Natural killer cell treated with Interleukin-12 subunit alpha and Interleukin-12 subunit beta and Interleukin-15 and Interleukin-18, amount 100 ng/mL, for 72 hours (primary cell): ENCODE data around the gene AGMAT. TPM values are rescaled to one million over a fixed set of nuclear protein-coding genes. Genes with fewer than 3 reads are reported as not detected.

Source experiments
- ATAC-seq, 2 donors: fragments of 150-1000 bp; cut with Tn5 transposase in 1 of 2; sonication (Bioruptor Pico), chemical (Tn5 transposase) in 1 of 2; 2 replicates each; pipeline ENCODE4 v1.10.0; 2021
- DNase-seq: peaks from one replicate; pipeline ENCODE4 v3.0.0; 2022; ENCODE audit warnings: low spot score
- H3K27ac Mint-ChIP-seq, 2 donors: 1 replicate in 1 of 2; 2 replicates in 1 of 2; pipeline ENCODE4 v1.8.0; 2022; ENCODE audit warnings: mixed read lengths in 2 of 2, mild to moderate bottlenecking in 1 of 2, moderate library complexity in 1 of 2
- H3K27me3 Mint-ChIP-seq, 2 donors: 1 replicate in 1 of 2; 2 replicates in 1 of 2; pipeline ENCODE4 v1.8.0; 2022; ENCODE audit warnings: mixed read lengths in 2 of 2
- H3K36me3 Mint-ChIP-seq: one replicate; pipeline ENCODE4 v1.8.0; 2022; ENCODE audit warnings: mixed read lengths
- H3K4me1 Mint-ChIP-seq, 2 donors: 1 replicate in 1 of 2; 2 replicates in 1 of 2; pipeline ENCODE4 v1.8.0; 2022; ENCODE audit warnings: low read depth in 2 of 2, mixed read lengths in 2 of 2, mild to moderate bottlenecking in 1 of 2
- H3K4me3 Mint-ChIP-seq: one replicate; pipeline ENCODE4 v1.8.0; 2022; ENCODE audit warnings: mixed read lengths
- H3K9me3 Mint-ChIP-seq: 2 replicates; pipeline ENCODE4 v1.8.0; 2022; ENCODE audit warnings: mixed read lengths
- total RNA-seq, 2 donors: library from RNA; stranded (reverse); gene quantifications; one replicate each; pipeline ENCODE4 v1.2.3, GENCODE V29; 2022

The AGMAT gene
- total RNA-seq, 2 donors from 2014 or later, result 3.4 to 8.6 TPM

DNA sequence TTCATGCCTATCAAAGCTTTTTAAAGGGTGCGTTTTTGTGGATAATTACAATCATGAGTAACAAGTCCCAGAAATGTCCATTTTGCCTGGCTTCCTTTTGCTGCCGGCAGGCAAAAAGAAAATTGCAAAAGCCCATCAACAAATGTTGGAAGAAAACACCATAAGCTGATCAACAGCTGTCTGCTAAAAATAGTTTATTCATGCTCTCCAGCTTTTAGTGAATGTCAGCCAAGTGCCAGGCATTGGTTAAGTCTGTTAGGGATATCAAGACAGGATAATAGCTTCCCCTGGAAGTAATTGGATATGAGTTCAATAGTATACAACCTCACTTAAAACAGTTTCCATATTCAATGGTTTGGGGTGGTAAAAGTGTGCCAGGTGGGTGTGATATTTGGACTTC, 13.6 kb upstream of the AGMAT start:
- ATAC-seq, result no peak
- H3K4me3 Mint-ChIP-seq, result no peak overlapping the region

DNA sequence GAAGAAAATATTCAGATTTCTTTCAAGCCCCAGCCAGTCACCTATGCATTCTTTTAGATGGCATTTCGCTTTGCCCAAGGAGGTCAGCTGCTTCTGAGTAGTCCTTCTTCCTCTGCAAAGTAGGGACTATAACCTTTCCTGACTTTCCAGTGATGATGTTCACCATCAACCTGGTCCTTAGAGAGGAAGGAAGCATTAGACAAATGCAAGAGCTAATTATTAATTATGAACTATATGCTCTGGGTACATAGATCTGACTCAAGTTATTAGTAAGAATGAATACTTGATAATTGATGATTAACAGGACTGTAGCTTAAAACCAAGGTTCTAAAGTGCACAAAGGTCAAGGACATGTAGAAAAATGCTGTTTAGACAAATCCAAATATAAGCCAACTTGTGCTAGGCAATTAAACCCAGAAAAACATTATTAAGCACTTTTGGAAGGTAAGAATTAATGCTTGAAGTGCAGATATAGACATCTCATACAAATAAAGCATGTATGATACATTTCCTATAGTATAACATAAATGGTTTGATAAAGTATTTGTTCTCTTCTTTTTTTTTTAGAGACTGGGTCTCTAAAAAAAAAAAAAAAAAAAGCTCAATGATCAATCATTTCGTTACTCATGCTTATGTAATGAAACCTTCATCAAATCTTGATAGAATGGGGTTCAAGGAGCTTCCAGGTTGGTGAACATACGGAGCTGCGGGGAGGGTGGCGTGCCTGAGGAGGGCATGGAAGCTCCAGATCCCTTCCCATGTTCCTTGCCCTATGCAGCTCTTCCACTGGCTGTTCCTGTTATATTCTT, 11.2 kb upstream of the AGMAT start:
- H3K4me3 Mint-ChIP-seq, result no peak overlapping the region
- ATAC-seq (no peak), DNase-seq (no peak)
- no peaks in the 10 kb centered on the region for H3K4me1 Mint-ChIP-seq
- no peak overlapping the region for H3K27ac Mint-ChIP-seq
- no peaks in the 10 kb centered on the region for H3K9me3 Mint-ChIP-seq
- peaks cover 14 to 17% of the 10 kb centered on the region in 2 donors for H3K27me3 Mint-ChIP-seq
- H3K36me3 Mint-ChIP-seq, result no peaks in the 10 kb centered on the region

More for the DNA sequence above, 13.6 kb upstream of the AGMAT start:
- H3K36me3 Mint-ChIP-seq, result no peaks in the 10 kb centered on the region
- peaks cover 5 to 7% of the 10 kb centered on the region in 2 donors for H3K4me1 Mint-ChIP-seq
- no peak for DNase-seq
- no peak overlapping the region for H3K27ac Mint-ChIP-seq
- H3K9me3 Mint-ChIP-seq, result no peaks in the 10 kb centered on the region
- H3K27me3 Mint-ChIP-seq, result peaks cover 14 to 17% of the 10 kb centered on the region in 2 donors

DNA sequence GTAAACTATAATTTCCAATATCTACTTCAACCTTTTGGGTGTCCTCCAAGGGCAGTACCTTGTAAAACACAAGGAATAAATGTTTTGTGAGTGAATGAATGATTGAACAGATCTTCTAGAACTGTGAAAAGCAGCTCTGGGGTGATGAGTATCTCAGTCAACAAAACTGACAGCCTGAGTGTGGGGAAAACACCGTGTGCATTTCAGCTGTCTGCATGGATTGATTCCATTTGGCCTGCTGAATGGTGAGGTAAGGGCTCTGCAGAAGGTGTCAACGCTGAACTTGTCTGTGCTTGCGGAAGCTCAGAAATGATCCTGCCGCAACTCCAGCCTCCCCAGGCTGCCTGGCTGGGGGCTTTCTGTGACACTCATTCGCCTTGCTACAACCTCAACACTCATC, 7.4 kb upstream of the AGMAT start:
- H3K27ac Mint-ChIP-seq, result no peak overlapping the region
- no peak for ATAC-seq

DNA sequence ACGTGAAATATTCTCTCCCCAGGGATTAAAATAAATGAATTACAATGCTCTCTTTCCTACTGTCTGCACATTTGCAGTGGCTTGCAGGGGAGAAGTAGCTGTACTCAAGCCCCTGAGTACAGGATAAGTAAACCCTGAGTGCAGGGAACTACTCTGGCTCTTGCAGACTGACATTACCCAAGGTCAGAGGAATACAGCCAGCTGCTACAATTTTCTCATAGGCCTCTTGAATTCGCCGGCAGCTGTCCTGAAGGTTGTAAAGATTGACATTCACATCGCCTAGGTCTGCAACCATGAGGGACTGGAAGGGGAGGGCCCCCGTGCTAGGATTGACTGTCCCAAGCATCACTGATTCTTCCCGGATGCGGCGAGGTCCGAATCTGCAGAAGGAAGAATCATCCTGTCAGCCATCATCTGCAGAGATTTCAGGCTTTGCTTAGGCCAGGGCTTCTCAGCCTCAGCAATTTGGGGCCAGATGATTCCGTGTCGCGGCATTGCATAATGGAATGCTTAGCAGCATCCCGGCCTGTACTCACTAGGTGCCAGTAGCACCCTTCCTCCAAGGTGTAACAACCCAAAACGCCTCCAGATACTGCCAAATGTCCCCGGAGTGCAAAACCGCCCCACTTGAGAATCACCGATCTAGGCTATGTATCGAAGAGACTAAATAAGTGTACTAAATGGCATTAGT, 1.7 kb downstream of the AGMAT start:
- ATAC-seq, result no peak
- peak overlapping the region in 1 of 2 donors; percentile 71 for H3K27ac Mint-ChIP-seq
- no peaks in the 10 kb centered on the region for H3K27me3 Mint-ChIP-seq
- H3K4me3 Mint-ChIP-seq, result peak overlapping the region; percentile 12
- no peaks in the 10 kb centered on the region for H3K36me3 Mint-ChIP-seq
- H3K4me1 Mint-ChIP-seq, result peaks cover 10 to 20% of the 10 kb centered on the region in 2 donors
- no peak for DNase-seq
- H3K9me3 Mint-ChIP-seq, result no peaks in the 10 kb centered on the region

More for the DNA sequence above, 7.4 kb upstream of the AGMAT start:
- H3K27me3 Mint-ChIP-seq, result peaks cover 6 to 9% of the 10 kb centered on the region in 2 donors
- DNase-seq, result no peak
- no peaks in the 10 kb centered on the region for H3K36me3 Mint-ChIP-seq
- peaks cover 0 to 4% of the 10 kb centered on the region in 2 donors for H3K4me1 Mint-ChIP-seq
- no peak overlapping the region for H3K4me3 Mint-ChIP-seq
- no peaks in the 10 kb centered on the region for H3K9me3 Mint-ChIP-seq

DNA sequence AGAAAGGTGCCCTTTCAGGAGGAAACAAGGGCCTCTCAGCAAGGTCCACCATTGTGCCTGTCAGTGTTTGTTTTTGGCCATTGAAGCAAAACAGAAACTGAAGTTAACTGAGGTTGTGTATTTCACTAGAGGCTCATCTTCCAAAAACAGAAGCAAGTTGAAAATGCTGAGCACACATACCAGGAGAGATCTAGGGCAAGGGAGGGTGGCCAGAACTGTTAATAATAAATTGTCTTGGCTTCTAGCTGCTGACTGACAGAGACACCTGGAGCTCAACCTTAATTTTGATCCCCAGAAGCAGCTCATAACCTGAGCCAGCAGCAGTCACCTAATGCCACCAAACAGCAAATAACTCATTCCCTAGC, 5.2 kb downstream of the AGMAT start:
- Mint-ChIP-seq H3K36me3 (no peaks in the 10 kb centered on the region), H3K9me3 (no peaks in the 10 kb centered on the region), H3K27ac (peak overlapping the region; percentile 62 to 74), H3K4me1 (peaks cover 10 to 16% of the 10 kb centered on the region in 2 donors), H3K27me3 (no peaks in the 10 kb centered on the region), H3K4me3 (no peak overlapping the region)
- DNase-seq (no peak), ATAC-seq (no peak)

DNA sequence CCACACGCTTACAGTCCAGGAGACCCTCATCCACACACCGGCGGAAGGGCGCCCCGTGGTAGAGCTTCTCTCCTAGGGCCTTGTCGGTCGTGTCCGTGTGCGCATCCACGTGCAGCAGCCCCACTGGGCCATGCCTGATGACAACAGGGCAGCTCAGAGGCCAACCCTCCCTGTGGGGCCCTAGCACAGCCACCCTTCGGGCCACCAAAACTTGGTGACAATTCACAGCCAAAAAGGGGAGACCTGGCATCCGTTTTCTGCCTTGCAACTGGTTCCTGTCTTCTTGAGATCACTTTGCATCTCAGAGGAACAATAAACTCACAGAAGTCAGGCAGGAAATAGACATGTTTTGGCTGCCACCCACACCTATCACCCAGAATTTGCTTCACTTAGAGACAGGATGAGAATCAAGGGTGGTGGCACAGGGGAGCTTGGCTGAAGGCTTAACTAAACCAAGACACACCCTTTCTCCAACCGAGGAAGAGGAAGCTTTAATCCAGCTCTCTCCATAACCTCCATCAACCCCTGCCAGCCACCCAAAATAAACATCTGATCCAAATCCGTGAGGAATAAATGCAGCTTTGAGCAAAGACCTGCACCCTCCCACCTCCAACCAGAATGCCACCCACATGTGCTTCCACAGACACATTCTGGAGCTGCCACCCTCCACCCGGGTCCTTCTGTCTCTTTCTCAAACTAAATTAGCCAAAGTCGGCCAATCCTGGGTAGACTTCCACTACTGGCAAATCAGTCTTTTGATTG, 5.7 kb downstream of the AGMAT start:
- no peak for ATAC-seq
- H3K4me1 Mint-ChIP-seq, result peaks cover 10 to 16% of the 10 kb centered on the region in 2 donors
- peak overlapping the region; percentile 62 to 74 for H3K27ac Mint-ChIP-seq
- no peaks in the 10 kb centered on the region for H3K36me3 Mint-ChIP-seq
- H3K4me3 Mint-ChIP-seq, result no peak overlapping the region
- DNase-seq, result no peak
- H3K27me3 Mint-ChIP-seq, result no peaks in the 10 kb centered on the region
- no peaks in the 10 kb centered on the region for H3K9me3 Mint-ChIP-seq

DNA sequence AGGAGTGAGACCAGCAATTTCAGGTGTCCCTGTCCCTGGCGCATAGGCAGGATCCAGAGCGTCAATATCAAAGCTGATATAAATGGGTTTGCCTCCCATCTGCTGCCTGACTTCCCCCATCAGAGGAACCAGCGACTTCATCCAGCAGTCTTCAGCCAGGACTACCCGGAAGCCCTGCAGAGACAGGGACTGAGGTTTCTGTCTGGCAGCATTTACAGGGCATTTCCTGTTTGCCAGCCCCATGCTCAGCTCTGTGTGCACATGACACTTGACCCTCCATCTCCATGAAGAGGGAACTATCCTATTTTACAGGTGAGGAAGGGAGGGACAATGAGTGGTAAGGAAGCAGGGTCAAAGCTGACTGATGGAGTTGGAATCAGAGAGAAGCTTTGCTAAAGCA, 7.2 kb downstream of the AGMAT start:
- Mint-ChIP-seq H3K9me3 (no peaks in the 10 kb centered on the region), H3K4me3 (no peak overlapping the region), H3K27me3 (no peaks in the 10 kb centered on the region), H3K36me3 (no peaks in the 10 kb centered on the region), H3K4me1 (peaks cover 10 to 13% of the 10 kb centered on the region in 2 donors), H3K27ac (no peak overlapping the region)
- DNase-seq (no peak), ATAC-seq (no peak)

DNA sequence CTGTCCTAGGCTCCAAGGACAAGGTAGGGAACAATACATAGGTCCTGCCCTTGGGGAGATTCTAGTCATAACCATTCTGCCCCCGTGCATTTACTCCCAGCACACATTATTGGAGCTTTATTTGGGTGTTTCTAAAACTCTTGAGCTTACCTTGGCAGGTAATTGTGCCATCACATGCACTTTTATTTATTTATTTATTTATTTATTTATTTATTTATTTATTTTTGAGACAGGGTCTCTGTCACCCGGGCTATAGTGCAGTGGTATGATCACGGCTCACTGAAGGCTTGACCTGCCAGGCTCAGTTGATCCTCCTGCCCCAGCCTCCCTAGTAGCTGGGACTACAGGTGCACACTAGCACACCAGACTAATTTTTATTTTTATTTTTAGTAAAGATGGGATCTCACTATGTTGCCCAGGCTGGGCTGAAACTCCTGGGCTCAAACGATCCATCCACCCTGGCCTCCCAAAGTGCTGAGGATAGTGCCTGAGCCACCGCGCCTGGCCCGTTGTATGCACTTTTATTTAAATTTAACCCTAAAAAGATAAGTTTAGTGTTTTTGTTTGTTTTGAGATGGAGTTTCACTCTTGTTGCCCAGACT, 9.2 kb downstream of the AGMAT start:
- Mint-ChIP-seq H3K27ac (no peak overlapping the region), H3K36me3 (no peaks in the 10 kb centered on the region), H3K4me1 (peaks cover 10 to 13% of the 10 kb centered on the region in 2 donors), H3K27me3 (no peaks in the 10 kb centered on the region), H3K9me3 (no peaks in the 10 kb centered on the region), H3K4me3 (no peak overlapping the region)
- no peak for DNase-seq
- ATAC-seq, result no peak

DNA sequence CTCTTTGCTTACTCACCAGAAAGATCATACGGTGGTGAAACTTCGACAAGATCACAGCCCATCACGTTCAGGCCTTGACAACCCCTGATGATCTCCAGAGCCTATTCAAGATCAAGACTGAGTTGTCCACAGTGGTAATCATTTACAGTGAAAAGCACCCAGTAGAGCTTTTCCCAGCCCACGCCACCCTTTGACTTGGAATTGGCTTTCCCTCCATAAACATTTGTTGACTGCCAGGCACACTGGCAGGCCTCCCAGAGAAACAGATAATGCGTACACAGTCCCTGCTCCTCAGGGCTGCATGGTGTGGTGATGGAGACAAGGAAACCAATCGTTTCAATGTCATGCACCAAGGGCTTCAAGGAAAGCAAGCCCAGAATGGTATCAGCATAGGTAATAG, 10.1 kb downstream of the AGMAT start:
- Mint-ChIP-seq H3K27ac (no peak overlapping the region), H3K27me3 (no peaks in the 10 kb centered on the region), H3K4me1 (peaks cover 8 to 11% of the 10 kb centered on the region in 2 donors), H3K36me3 (no peaks in the 10 kb centered on the region), H3K9me3 (no peaks in the 10 kb centered on the region), H3K4me3 (no peak overlapping the region)
- no peak for DNase-seq
- ATAC-seq, result no peak

DNA sequence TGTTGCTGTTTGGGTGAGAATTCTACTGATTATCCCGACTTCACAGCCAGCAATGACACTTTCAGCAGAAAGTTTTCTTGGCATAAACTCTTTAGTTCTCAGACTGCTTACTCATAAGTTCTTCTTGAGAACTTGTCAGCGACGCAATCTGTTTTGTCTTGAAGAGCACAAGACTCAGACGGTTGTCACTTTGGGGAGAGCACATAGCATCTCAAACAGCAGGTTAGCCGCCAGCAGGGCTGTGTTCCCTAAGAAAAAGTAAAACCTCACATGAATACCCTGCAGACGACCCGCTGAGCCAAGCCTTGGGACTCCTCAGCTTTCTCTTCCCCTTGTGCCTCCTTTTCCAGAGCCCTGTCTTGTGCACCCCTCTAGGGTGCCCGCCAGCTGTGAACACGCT, 11.4 kb downstream of the AGMAT start:
- no peak overlapping the region for H3K27ac Mint-ChIP-seq
- peaks cover 0 to under 1% of the 10 kb centered on the region in 2 donors for H3K4me1 Mint-ChIP-seq
- no peak for ATAC-seq
- H3K4me3 Mint-ChIP-seq, result no peak overlapping the region
- H3K27me3 Mint-ChIP-seq, result no peaks in the 10 kb centered on the region
- H3K36me3 Mint-ChIP-seq, result no peaks in the 10 kb centered on the region
- DNase-seq, result no peak
- no peaks in the 10 kb centered on the region for H3K9me3 Mint-ChIP-seq

DNA sequence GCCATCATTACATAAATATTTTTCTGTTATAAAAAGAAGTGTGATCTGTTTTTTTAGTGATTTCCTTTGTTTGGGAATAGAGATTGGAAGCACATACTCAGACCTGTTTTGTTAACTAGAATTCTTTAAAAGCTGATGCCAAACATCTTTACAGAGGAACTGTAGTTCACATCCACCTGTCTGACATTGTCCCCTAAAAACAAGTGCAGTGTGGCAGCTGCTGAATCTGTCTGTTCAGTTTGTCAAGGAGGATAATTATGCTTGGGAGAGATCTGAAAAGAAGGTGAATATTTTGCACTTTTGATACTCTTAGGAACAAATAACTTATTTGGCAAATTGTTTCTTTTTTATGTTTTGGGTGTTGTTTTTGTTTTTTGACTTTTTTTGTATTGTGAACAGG, 13.6 kb downstream of the AGMAT start:
- no peaks in the 10 kb centered on the region for H3K27me3 Mint-ChIP-seq
- H3K36me3 Mint-ChIP-seq, result no peaks in the 10 kb centered on the region
- H3K4me3 Mint-ChIP-seq, result no peak overlapping the region
- ATAC-seq (no peak), DNase-seq (no peak)
- H3K4me1 Mint-ChIP-seq, result no peaks in the 10 kb centered on the region
- no peak overlapping the region for H3K27ac Mint-ChIP-seq
- no peaks in the 10 kb centered on the region for H3K9me3 Mint-ChIP-seq

DNA sequence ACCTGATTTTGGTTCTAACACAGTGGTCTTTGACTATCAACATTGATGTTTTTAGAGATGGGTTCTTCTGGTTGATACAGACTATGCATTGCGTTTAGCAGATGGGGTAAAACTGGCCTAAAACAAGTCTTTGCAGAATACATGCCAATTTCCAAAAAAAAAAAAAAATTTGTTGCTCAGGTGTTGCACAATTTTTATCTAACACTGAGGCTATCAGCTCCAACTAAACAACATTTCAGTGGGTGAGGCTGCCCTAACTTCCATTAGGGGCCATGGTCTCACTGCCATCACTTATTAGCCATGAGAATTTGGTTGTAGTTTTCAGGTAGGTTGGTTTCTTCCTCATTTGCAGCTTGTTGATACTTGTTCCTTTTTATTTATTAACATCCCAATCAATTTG, 14.0 kb downstream of the AGMAT start:
- DNase-seq (no peak), ATAC-seq (no peak)
- no peak overlapping the region for H3K27ac Mint-ChIP-seq
- H3K27me3 Mint-ChIP-seq, result no peaks in the 10 kb centered on the region
- peaks cover 4% of the 10 kb centered on the region for H3K36me3 Mint-ChIP-seq
- H3K4me3 Mint-ChIP-seq, result no peak overlapping the region
- H3K4me1 Mint-ChIP-seq, result no peaks in the 10 kb centered on the region
- H3K9me3 Mint-ChIP-seq, result no peaks in the 10 kb centered on the region

DNA sequence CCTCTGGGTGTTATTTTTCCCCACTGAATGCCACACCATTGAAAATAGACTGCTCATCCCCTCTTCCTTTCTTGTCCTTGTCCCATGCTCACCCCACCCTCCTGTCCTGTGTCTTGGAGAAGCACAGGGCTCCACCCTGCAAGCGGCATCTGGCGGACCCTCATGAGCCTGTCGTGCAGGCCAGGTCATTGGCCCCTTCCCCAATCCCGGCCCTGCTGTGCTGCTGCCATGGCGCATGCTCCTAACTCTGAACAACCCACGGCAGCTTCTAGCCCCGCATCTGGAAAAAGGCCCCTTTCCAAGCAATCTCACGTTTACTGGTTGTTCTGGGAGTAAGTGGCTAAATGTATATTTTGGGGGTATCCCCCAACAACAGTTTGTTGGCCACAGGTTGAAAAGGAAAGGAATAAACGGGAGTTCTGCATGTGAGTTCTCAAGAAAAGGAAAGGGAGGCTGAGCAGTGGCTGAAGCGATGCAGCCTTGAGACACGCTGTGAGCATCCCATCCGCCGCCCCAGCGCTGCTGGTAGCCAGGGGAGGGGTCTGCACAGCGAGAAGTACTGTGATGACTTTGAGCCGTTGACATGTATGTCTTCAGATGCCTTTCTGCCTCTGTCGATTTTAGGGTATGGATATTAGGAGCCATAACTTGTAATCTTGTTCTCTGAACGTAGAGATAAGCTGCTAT, 16.3 kb downstream of the AGMAT start:
- Mint-ChIP-seq H3K27ac (no peak overlapping the region), H3K4me1 (no peaks in the 10 kb centered on the region), H3K4me3 (no peak overlapping the region), H3K27me3 (no peaks in the 10 kb centered on the region), H3K36me3 (peaks cover 8% of the 10 kb centered on the region), H3K9me3 (no peaks in the 10 kb centered on the region)
- no peak for ATAC-seq
- DNase-seq, result no peak
